ENCODE measurements around the gene RNPC3. TPM values are rescaled to one million over a fixed set of nuclear protein-coding genes. Genes with fewer than 3 reads are reported as not detected.

RNPC3 gene
- total RNA-seq, 6 experiments from 2014 or later: 7.1 to 9.6 (median 7.7) TPM

- Mint-ChIP-seq H3K27ac (no peak overlapping the region), H3K27me3 (ENCODE audit: insufficient read depth) (no peaks in the 10 kb centered on the region), H3K9me3 (peaks cover 4% of the 10 kb centered on the region), H3K36me3 (ENCODE audit: low read depth) (peaks cover 8% of the 10 kb centered on the region), H3K4me3 (no peak overlapping the region), H3K4me1 (ENCODE audit: low read depth) (peaks cover 42% of the 10 kb centered on the region)
- DNase-seq: no peak
- TF ChIP-seq CTCF (IDR thresholded peaks at IDR 0.05): no peak
Measured at GRCh38 chr1:103516283-103516682, 9.2 kb upstream of the RNPC3 start.

- H3K27me3 Mint-ChIP-seq (ENCODE audit: insufficient read depth): no peaks in the 10 kb centered on the region
- peaks cover 42% of the 10 kb centered on the region for H3K4me1 Mint-ChIP-seq (ENCODE audit: low read depth)
- no peak overlapping the region for H3K27ac Mint-ChIP-seq
- DNase-seq: peak; percentile 19
- H3K36me3 Mint-ChIP-seq (ENCODE audit: low read depth): peaks cover 4% of the 10 kb centered on the region
- peak overlapping the region; percentile 32; the same call in 1 of the 2 replicates for H3K4me3 Mint-ChIP-seq
- no peaks in the 10 kb centered on the region for H3K9me3 Mint-ChIP-seq
- TF ChIP-seq CTCF (IDR thresholded peaks at IDR 0.05): no peak
Measured at GRCh38 chr1:103516693-103517092, 8.8 kb upstream of the RNPC3 start.

GRCh38 chr1:103517380-103518047 is 8.0 kb upstream of the RNPC3 start:
- peaks cover 42% of the 10 kb centered on the region for H3K4me1 Mint-ChIP-seq (ENCODE audit: low read depth)
- peak; percentile 23 for DNase-seq
- no peaks in the 10 kb centered on the region for H3K27me3 Mint-ChIP-seq (ENCODE audit: insufficient read depth)
- no peaks in the 10 kb centered on the region for H3K9me3 Mint-ChIP-seq
- TF ChIP-seq CTCF (IDR thresholded peaks at IDR 0.05): no peak
- no peaks in the 10 kb centered on the region for H3K36me3 Mint-ChIP-seq (ENCODE audit: low read depth)
- no peak overlapping the region for H3K27ac Mint-ChIP-seq
- no peak overlapping the region; the same call in 1 of the 2 replicates for H3K4me3 Mint-ChIP-seq

GRCh38 chr1:103520822-103521221 is 4.7 kb upstream of the RNPC3 start:
- H3K36me3 Mint-ChIP-seq (ENCODE audit: low read depth): no peaks in the 10 kb centered on the region
- H3K27ac Mint-ChIP-seq: no peak overlapping the region
- no peaks in the 10 kb centered on the region for H3K9me3 Mint-ChIP-seq
- H3K4me3 Mint-ChIP-seq: no peak overlapping the region
- H3K27me3 Mint-ChIP-seq (ENCODE audit: insufficient read depth): no peaks in the 10 kb centered on the region; the same call in 1 of the 2 replicates
- no peak for TF ChIP-seq CTCF (IDR thresholded peaks at IDR 0.05)
- DNase-seq: no peak
- H3K4me1 Mint-ChIP-seq (ENCODE audit: low read depth): peaks cover 33% of the 10 kb centered on the region

- no peaks in the 10 kb centered on the region for H3K9me3 Mint-ChIP-seq
- peaks cover 6% of the 10 kb centered on the region for H3K36me3 Mint-ChIP-seq (ENCODE audit: low read depth)
- H3K4me3 Mint-ChIP-seq: no peak overlapping the region
Measured at GRCh38 chr1:103523346-103523745, 2.2 kb upstream of the RNPC3 start.

More at GRCh38 chr1:103523346-103523745, 2.2 kb upstream of the RNPC3 start:
- Mint-ChIP-seq H3K27ac (no peak overlapping the region), H3K27me3 (ENCODE audit: insufficient read depth) (no peaks in the 10 kb centered on the region; the same call in 1 of the 2 replicates), H3K4me1 (ENCODE audit: low read depth) (peaks cover 29% of the 10 kb centered on the region)
- no peak for TF ChIP-seq CTCF (IDR thresholded peaks at IDR 0.05)
- DNase-seq: no peak

Measured in HFFc6 (cell line).